NCI-H2029 (cell line): Measurements from ENCODE around the gene WNT11.
A peak's percentile ranks its signal among the peaks of the same experiment; 100 is the strongest.

ENCODE experiments used
- DNase-seq: peaks from one replicate; lab custom pipeline; 2025; lab: John Stamatoyannopoulos, UW

The WNT11 gene

DNA sequence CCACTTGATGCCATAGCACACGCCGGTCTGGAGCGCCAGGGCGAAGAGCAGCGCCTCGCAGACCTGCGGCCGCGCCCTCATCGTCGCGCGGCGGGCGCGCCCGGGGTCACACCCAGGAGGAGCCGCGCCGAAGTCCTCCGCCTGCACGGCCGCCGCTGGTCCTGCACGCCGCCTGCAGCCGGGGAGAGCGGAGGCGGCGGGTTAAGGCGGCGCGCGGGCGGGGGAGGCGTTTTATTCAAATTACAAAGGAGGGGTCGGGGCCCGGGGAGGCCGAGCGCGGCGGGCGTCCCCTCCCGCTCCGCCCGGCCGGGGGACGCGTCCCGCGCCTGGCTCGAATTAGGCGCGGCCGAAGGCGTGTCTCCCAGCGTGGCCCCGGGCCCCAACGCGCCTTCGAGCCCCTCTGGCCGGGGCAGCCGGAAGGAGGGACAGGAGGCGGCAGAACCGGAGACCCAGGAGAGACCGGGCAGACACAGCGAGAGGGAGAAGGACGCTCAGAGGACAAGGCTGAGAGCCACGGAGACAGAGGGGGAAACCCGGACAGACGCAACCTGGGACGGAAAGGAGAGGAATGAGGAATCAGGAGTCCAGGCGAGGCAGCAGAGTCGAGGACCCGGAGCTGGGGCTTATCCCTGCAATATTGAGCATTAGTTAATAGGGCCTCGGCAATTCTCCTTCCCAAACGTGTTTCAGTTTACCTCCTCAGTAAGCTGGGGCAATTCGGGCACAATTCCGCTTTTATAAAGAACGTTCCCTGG lies at the start of gene WNT11:
TSS of gene WNT11 (minus strand) at position 176 of the 755 bp plus-strand sequence. CDS start at position 81, 95 bp downstream.
- peak; percentile 26 for DNase-seq

DNA sequence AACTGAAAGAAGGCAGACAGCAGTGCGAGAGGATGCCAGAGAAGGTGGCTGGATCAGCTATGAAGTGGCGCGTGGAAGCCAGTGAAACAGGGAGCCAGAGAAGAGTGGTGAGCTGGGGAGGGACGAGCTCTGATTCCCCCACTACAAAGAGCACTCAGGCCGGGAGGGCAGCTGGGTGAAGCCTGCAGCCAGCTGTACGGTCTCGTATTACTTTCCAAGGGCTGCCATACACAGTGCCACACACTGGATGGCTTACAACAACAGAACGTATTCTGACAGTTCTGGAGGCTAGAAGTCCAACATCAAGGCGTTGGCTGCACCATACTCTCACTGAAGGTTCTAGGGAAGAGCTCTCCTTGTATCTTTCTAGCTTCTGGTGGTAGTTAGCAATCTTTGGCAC lies 47.1 kb upstream of the WNT11 start:
- no peak for DNase-seq

DNA sequence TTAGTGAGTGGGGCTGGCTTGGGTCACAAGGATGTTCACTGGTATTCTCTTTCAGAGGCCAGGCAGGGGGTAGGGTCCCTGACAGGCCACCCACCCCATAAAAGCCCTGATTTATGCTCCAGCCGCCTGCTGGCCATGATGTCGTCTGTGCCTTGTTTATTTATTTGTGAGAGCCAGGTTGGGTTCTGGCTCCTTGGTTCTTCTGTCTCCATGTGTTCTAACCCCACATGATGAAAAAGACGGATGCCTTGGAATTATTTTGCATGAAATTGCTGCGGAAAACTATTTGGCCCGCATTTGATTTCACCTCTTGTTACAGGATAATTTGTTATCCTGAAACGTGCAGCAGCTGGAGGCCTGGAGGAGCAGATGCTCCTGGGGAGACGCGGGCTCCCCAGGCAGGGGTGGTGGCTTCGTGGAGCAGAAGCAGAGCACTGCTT lies 46.3 kb upstream of the WNT11 start:
- DNase-seq = no peak

DNA sequence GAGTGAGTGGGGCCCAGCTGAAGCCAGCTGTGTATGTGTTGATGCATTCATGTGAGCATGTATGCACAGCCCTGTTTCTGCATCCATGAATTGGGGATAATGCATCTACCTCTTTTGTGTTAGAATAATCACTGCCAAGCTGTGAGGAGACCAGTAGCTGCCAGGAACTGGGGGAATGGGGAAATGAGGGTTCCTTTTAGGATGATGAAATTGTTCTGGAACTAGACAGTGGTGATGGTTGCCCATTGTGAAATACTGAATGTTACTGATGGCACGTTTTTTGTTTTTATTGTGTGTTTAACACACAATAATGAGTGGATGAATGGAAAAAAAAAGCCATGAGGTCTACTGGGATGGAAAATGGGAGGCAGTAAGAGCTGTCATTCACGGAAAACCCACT lies 45.3 kb upstream of the WNT11 start:
- no peak for DNase-seq

DNA sequence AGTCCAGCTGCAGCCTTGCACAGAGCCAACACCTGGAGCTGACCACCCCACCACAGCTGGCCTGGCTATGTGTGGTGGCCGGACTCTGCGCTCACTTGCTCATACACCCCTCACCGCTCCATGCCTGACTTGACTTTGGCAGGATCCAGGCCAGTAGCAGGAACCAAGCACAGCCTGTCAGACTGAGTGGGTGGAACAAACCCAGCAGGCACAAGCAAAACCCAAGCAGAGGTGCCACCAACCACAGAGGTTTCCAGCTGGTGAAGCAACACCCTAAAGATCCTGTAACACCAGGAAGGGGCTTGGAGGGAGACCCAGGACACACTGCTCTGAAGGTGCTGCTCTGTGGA lies 44.9 kb upstream of the WNT11 start:
- DNase-seq = no peak

DNA sequence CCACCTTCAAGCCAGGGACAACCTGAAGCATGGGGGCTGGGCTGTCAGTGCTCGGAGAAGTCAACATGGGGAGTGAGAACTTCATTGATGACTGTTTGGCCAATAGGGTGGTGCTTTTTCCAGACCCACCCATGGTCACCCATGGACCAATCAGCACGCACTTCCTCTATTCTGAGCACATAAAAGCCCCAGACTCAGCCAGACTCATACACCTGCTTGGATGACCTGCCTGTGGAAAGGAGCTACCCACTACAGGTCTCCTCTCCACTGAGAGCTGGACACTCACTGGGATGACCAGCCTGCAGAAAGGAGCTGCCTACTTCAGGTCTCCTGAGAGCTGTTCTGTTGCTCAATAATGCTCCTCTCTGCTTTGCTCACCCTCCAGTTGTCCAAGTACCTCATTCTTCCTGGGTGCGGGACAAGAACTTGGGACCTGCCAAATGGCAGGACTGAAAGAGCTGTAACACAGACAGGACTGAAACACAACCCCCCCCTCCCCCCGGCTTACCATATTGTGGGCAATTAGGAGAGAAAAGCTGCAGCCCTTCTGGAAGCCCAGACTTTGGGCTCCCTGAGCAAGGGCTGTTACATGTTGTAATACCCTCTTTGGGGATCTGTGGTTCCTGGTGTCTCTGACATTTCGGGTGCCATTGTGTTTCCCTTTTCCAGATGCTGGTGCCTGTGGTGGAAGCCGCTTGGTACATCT lies 44.4 kb upstream of the WNT11 start:
- no peak for DNase-seq

DNA sequence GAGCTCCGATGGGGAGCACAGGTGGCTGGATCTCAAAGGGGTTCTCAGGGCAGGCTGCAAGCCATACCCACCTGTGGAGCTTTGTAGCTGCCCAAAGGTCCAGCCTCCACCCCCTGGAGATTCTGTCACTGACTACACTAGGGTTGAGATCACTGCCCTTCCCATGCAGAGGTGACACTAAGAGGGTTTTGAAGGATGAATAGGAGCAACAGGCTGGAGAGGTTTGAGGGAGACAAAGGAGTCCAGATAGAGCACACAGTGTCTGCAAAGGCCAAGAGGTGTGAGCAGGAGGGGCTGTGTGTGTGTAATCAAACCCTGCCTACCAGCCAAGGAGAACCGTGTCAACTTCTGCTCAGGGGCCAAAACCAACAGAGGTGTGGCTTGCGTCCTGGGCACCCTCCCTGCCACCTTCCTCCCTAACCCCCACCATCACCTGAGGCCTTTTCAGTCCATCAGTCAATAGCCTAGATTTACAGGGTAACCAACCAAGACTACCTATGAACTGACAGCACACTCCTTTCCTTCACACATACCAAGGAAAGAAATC lies 43.0 kb upstream of the WNT11 start:
- no peak for DNase-seq

DNA sequence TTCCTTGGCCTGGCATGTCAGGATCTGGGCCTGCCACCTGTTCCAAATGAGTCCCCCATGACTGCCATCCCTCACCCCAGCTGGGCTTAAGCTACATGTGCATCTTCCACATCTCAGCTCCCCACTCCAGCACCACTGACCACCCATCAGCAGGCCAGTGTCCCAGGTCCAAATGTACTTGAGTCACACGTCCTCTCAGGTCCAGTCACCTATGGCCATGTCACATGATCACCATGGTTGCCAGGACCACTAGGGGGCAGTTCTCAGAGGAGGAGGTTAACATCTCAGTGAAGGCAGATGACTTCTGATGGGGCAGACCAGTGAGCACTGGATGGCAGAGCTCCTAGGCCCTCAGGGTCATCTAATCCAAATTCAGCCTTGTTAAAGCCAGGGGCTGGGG lies 41.9 kb upstream of the WNT11 start:
- no peak for DNase-seq

DNA sequence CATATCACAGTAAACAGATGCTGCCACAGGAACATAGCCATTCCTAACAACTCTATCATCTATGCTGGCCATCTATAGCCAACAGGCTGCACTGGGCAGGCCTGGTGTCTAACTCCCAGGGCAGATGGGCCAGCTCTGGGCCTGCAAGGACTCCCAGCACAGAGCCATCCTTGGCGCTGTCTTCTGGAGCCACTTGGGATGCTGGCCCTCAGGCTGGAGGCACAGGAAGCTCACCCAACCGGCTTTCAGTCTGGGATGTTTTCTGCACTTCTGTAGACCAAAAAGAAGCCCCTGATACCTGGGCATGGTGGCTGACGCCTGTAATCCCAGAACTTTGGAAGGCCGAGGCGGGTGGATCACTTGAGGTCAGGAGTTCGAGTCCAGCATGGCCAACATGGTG lies 40.8 kb upstream of the WNT11 start:
- DNase-seq = no peak

DNA sequence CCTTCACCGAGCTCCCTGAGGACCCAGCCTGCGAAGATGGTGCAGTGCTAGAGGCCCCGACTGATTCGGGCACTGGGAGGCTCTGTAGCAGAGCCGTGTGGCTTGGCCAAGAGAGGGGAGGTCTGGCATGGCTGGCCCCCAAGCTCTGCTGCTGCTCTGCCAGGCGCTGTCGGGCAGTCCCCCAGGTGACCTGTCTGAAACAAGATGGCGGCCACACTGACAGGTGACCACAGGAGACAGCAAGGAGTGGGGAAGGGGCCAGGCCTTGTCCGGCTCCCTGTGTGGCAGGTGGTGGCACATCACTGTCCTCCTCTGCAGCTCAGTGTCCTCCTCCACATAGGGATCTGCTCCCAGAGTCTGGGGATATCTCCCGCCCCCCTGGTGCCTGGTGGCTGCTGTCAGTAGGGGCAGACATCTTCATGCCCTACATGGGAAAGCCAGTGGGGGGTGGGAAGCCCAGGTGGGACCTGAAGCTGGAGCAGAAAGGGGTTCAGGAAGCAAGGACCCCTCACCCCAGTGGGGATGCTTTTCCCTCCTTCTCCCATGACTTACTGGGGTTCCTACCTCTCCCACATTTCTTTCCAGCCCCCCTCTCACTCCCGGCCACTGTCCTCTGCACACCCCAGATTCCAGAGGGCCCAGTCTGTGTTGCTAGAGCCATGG lies 40.1 kb upstream of the WNT11 start:
- no peak for DNase-seq

DNA sequence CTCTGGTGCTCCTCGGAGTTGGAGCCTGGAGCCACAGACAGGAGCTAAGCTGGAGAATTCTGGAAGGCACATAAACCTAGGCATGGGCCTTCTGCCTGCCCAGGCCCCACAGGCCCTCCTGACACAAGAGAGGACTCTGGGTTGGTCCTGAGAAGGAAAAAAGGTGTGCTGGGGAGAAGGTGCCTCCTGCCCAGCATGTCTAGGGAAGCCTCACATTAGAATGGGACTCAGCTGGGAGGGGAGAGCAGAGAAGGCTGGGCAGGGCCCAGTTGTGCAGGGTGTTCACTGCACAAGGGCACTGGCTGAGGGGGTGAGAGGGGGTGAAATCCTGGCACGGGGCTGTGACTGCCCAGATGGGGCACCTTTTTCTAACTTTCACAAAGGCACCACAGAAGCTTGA lies 39.4 kb upstream of the WNT11 start:
- no peak for DNase-seq

DNA sequence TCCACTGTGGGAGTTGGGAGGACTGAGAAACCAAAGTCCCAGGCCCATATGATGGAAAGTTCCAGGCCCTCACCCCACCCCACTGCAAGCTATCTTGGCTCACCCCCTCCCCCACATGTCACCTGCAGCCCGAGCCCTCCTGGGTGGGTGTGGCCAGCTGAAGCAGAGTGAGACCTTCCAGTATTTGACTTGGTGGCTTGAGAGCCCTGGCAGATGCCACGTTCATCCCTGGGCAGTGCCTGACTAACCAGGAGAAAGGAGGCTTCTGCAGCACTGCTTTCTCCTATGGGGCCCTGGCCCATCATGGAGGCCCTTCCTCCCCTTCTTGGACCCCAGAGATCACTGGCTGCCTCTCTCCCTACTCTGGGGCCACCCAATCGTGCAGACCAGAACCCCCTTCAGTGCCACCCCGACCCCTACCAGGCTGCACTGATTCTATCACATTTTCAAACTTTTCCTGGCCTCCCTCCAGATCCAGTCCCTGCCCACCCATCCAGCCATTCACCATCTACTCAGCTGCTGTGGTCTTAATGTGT lies 38.1 kb upstream of the WNT11 start:
- no peak for DNase-seq

DNA sequence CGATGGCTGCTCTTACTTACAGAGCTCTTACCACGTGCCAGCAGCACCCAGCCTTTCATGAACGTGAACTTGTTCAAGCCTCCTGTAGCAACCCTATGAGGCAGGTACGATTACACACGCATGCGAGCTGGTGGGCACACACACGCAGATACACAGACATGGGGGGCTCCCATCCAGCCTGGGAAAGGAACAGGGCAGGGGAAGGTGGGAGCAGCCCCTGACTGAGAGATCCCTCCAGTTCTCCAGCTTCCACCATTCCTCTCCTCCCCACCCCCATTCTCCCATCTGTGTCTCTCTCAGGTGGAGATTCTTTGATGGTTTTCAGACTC lies 37.6 kb upstream of the WNT11 start:
- no peak for DNase-seq

DNA sequence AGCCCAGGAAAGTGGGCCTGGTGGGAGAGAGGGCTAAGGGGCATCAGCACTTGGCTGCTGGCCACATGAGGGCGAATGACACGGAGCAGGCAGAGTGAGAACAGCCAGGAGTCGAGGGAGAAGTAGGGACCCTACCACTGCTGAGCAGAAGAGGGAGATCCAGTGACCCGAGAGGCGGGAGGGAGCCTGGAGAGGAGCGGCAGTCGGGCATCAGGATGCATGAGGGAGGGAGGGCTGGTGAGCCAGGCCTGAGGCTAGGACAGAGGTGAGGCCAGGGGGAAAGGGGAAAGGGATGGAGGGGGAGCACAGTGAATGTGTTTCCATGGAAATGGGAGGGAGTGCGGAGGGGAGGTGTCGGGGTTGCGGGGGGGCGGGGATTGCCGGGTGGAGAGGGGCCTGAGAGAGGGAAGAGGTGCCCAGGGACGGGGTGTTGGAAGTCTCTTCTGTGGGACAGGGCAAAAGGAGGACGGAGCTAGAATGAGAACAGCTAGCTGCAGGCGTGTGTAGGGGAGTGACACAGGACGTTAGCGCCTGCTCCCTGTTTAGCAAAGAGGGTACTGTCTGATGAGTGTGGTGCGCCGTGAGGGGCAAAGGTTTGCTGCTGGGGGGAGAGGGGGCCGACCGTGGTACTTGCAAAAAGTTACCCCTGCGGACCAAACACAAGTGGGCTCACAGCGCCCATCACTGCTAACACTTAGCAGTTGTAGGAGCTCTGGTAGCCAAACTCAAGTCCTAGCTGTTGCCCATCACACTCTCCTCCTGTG lies 37.1 kb upstream of the WNT11 start:
- no peak for DNase-seq

DNA sequence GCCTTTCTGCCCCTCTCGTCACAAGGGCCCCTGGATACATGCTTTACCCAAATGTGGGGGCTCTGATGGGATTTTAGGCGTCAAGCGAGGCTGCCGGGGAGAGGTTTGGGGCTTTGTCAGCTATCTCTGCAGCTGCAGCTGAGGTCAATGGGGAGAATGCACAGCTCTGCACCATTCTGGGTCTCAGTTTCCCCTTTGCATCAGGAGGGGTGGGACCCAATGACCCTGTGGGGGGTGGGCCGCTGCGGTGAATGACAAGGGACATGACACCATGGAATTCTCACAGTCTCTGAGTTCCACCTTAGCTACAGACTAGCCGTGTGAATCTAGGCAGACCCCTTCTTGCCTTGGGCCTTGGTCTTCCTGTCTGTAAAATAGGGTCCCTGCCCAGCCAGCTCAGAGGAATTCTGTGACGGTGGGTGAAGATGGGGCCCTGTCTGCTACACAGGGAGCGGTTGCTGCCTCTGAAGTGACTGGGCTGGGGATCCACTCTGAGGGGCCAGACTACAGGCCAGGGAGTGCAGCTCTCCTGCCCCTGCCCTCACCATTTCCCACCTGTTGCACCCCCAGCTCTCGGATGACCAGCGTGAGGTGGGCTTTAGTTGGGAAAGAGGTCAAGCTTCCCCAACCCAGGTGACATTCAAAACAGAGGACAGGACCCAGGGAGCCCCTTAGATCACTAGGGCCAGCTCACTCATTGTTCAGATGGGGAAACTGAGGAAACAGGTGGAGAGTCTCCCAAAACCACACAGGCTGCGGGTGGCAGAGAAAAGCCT lies 35.9 kb upstream of the WNT11 start:
- no peak for DNase-seq

DNA sequence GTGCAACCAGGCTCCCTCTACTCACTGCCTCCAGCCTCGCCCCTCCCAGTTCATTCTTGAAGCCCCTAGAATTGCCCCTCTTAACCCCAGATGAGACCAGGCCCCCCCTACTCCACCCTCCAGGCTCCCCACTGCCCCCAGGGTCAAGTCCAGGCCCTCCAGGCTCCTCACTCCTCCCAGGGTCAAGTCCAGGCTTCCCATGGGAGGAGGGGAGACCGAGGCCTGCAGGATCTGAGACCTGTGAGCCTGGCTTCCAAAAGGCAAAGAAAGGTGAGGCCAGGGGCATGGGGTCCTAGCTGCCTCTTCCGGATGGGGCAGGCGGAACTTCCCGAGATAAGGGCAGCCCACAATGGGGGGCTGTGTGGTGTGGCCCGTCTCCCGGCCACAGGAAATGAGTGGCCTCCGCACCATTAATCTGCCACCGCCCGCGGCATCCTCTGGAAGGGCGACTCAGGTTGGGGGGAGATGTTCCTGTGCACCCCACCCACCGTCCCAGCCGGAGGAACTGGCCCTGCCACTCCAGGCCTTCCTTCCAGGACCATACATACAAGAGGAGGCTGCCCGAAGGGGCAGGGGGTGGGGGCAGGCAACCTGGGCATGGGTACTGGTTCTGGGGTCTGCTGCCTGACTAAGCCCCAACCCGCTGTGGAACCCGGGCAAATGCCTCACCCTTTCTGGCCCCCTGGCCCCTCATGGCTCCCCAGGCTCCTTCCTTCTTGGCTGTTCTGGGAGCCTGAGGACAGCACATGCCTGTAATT lies 35.1 kb upstream of the WNT11 start:
- DNase-seq = no peak

DNA sequence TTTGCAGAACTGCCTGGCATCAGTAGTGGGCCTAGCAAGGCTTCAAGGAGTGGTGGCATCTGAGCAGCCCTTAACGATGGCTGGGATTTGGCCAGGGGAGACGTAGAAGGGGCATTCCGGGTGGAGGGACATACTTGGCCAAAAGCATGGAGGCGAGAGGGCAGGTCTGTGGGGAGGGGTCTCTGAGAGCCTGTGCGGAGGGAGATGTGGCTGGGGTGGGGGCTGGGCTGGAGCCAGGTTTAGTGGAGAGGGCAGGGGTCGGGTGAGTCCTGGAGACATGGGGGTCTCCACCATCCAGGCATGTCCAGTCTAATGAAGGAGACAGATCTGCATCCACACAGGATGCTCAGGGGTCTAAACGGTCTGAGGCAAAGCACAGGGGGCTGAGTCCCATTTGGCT lies 34.4 kb upstream of the WNT11 start:
- no peak for DNase-seq

DNA sequence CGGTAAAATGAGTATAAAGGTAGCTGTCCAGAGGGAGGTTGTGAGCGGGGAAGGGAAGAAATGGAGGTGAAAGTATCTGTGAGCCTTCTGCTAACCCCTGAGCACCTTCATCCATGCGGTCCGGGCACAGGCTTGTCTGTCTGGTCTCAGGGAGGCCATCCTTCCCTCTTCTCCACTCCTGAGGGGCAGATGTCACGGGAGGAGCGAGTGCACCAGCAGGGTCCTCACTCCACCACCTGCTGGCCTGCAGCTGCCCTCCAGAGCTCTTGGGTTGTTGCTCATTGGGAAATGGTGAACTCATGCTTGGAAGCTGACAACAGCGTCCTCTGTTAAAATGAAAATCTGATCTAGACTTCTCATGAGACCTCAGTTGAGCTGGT lies 33.8 kb upstream of the WNT11 start:
- DNase-seq = no peak

DNA sequence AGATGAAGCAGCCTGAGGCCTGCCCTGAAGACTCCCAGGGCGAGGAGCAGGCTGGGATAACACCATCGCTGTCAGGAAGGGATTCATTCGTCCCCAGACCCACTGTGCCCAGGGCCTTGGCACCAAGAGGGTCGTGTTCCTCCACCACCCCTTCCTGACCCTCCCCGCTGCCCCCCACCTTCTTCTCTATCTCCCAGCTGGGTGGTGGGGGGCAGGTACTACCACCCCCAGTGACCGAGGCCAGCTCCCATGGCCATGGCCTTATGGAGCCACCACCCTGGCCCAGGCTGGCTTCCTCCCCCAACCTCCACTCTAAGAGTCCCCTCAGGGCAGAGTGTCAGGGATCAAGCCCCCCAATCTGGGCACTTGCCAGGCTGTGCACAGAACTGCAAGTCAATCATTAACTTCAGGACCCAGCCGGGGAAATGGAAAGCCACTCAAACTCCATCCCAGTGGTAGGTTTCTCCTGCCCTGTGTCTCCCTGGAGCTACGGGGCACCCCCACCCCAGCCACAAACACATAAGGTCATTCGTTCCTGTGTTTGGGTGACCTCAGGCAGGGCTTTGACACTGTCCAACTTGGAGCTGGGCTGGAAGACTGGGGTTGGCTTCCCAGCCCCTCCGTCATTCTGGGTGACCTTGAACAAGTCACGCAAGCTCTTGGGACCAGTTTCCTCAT lies 33.3 kb upstream of the WNT11 start:
- DNase-seq = no peak

DNA sequence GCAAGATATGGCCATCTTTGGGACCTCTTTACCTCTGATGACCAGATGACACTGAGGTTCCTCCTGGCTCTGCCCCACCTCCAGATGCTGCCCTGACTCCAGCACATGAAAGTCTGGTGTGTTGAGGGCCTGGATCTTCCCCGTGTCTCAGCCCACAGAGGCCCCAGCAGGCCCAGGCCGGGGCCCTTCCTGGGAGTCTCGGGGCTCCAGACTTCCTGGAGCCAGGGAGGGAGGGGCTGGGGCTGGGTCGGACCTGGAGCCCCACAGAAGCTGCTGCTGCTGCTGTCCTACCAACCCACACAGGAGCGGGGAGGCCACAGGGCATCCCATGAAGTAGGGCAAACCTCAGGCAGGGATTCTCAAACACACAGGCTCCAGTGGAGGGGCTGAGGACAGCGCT lies 32.2 kb upstream of the WNT11 start:
- DNase-seq = no peak
